HG02840 (cell line): ENCODE data around the gene SLC25A21.

Experiments
- ATAC-seq: cut with Tn5 transposase; IDR thresholded peaks from one replicate; pipeline ENCODE4 v1.9.1; 2021; ENCODE audit warnings: mild to moderate bottlenecking, moderate library complexity, moderate number of reproducible peaks; ENCODE audit not compliant: unreplicated experiment, low FRiP score

SLC25A21 gene

DNA sequence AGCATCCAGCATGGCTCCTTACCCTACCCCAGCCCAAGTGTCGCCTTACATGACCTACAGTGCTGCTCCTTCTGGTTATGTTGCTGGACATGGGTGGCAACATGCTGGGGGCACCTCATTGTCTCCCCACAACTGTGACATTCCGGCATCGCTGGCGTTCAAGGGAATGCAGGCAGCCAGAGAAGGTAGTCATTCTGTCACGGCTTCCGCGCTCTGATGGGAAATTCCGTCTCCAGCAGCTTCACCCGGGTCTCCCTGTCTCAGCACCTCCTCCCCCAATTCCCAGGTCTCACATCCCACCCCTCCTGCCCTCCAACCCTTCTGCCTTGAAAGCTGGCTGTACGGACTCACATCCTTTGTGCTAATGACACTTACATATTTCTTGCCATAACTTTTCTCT is 496.2 kb downstream of the SLC25A21 start:
- ATAC-seq: no peak

- no peak for ATAC-seq
Measured at GRCh38 chr14:36675581-36675980, 496.8 kb downstream of the SLC25A21 start.

DNA sequence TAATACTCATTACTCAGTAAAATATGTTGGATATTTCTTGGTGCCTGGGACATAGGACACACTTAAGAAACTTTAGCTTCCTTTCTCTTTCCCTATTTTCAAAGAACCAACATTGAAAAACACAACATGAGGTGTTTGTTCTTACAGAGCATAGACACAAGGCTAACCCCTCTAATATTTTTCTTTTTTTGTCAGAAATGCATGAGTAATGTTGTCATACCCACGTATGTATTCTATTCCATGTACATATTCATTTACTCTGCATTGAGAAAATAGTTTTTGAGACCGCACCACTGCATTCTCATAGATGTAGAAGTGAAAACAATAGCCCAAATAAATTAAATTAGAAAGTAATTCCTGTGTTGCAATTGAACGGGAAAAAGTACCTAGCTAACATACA is 497.7 kb downstream of the SLC25A21 start:
- ATAC-seq: no peak

- no peak for ATAC-seq
Measured at GRCh38 chr14:36672095-36672494, 500.3 kb downstream of the SLC25A21 start.

GRCh38 chr14:36671149-36671548 is 501.3 kb downstream of the SLC25A21 start:
- no peak for ATAC-seq

GRCh38 chr14:36667679-36668078 is 504.7 kb downstream of the SLC25A21 start:
- ATAC-seq: no peak

DNA sequence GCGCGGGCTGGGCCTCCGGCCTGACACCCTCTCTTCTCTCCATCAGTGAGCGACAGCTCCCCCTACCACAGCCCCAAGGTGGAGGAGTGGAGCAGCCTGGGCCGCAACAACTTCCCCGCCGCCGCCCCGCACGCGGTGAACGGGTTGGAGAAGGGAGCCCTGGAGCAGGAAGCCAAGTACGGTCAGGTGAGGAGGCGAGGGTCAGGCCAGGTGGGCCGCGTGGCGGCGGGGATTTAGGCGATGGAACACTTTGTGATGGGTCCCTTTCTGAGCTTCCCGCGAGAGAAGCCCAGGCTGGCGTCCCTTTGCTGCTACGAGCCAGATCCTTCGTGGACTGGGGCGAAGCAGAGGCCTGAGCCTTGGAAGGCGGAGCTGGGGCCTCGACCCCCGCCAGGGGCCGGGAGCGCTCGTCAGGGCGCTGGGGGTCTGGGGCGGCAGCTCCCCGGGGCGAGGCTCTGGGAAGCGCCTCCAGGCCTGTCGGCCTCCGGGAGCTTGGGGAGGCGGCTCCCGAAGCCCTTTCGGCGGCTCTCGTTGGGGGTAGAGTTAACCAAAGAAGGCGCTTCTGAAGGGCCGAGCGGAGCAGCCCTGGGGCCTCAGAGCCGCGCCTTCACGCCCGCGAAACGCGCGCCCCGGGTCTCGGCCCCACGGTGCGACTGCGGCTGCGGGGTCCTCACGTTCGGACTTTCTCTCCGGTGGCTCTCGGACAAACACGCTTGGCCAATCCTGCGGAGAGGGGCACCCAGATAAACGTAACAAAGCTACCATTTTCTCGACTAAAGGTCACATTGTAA is 505.8 kb downstream of the SLC25A21 start:
- ATAC-seq: no peak

- ATAC-seq: no peak
Measured at GRCh38 chr14:36665887-36666415, 506.5 kb downstream of the SLC25A21 start.

DNA sequence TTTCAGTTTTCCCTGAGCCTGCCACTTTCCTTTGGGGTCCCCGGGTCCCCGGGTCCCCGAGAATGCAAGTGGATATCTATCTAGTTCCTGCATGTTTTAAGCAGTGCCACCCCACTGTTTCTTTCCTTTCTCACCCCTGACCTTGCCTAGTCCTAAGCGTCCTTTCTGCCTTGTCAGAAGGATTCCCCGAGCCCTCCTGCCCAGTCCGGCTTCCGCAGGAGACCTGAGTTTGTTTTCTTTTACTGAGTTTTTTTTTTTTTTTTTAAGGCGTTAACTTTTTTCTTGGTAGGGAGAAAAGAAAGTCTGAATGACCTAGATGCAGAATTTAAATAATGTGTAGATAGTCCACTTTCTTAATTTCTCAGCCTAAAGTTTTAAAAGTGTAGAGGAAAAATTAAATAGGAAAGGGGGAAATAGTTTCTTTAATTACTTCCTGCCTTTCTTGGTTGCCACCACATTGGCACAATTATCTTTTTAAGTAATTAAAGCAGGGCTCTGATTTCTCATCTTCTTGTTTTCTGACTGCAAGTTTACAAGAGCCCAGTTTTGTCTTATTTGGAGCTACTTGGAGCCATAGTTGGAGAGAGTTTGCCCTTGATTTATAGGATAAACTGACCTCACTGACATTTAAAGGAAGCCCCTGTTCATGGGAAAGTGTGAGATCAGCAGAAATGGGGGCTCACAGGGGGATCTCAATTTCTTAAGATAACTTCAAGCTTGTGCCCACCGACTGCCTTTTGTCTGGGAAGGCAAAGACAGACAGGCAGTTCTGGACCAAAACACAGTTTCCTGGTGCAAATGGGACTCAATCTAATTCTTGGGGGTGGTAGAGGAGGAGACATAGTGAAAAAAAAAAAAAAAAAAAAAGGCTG is 507.8 kb downstream of the SLC25A21 start:
- ATAC-seq: no peak

- ATAC-seq: no peak
Measured at GRCh38 chr14:36663404-36664321, 508.7 kb downstream of the SLC25A21 start.

DNA sequence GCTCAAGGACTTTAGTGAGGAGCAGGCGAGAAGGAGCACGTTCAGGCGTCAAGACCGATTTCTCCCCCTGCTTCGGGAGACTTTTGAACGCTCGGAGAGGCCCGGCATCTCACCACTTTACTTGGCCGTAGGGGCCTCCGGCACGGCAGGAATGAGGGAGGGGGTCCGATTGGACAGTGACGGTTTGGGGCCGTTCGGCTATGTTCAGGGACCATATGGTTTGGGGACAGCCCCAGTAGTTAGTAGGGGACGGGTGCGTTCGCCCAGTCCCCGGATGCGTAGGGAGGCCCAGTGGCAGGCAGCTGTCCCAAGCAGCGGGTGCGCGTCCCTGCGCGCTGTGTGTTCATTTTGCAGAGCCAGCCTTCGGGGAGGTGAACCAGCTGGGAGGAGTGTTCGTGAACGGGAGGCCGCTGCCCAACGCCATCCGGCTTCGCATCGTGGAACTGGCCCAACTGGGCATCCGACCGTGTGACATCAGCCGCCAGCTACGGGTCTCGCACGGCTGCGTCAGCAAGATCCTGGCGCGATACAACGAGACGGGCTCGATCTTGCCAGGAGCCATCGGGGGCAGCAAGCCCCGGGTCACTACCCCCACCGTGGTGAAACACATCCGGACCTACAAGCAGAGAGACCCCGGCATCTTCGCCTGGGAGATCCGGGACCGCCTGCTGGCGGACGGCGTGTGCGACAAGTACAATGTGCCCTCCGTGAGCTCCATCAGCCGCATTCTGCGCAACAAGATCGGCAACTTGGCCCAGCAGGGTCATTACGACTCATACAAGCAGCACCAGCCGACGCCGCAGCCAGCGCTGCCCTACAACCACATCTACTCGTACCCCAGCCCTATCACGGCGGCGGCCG is 509.6 kb downstream of the SLC25A21 start:
- no peak for ATAC-seq

GRCh38 chr14:36662258-36662542 is 510.2 kb downstream of the SLC25A21 start:
- no peak for ATAC-seq

- ATAC-seq: peak; percentile 76
Measured at GRCh38 chr14:36661506-36662257, 510.7 kb downstream of the SLC25A21 start, which contains the start of gene PAX9. Gene PAX9, plus strand, starts transcription at chr14:36661860. Its CDS starts 230 bp downstream, at chr14:36662090.

DNA sequence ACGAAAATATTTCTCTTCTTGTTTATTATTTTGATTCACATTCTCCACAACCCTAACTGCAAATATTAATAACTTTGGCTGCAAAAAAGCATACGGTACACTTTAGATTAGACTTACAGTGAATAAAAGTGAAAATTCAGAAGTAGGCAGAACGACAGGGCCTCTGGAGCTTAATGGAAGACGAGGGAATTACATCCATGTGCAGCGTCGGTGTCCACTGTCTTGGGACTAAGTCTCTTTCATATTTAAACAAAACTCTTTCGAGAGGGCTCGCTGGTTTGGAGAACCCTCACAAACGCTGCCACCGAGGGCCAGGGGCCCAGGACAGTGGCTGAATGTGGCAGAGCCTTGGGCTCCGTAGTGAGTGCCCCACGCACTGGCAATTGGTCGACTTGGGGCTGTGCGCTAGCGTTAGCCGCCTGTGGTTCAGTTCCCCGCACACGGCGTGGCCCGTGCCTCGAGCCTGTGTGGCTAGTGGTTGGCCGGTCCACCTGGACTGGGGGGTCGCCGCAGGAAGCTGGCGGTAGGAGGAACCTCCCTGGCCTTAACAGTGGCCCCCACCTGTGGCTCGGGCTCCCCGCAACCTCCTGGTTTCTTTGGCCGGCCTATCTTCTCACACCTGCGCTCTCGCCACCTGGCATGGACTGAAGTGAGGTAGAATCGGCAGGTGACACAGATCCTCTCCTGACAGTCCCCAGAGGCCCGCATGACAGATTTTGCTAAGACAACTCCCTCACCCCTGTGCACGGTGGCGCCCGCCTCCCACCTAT is 511.5 kb downstream of the SLC25A21 start:
- no peak for ATAC-seq

DNA sequence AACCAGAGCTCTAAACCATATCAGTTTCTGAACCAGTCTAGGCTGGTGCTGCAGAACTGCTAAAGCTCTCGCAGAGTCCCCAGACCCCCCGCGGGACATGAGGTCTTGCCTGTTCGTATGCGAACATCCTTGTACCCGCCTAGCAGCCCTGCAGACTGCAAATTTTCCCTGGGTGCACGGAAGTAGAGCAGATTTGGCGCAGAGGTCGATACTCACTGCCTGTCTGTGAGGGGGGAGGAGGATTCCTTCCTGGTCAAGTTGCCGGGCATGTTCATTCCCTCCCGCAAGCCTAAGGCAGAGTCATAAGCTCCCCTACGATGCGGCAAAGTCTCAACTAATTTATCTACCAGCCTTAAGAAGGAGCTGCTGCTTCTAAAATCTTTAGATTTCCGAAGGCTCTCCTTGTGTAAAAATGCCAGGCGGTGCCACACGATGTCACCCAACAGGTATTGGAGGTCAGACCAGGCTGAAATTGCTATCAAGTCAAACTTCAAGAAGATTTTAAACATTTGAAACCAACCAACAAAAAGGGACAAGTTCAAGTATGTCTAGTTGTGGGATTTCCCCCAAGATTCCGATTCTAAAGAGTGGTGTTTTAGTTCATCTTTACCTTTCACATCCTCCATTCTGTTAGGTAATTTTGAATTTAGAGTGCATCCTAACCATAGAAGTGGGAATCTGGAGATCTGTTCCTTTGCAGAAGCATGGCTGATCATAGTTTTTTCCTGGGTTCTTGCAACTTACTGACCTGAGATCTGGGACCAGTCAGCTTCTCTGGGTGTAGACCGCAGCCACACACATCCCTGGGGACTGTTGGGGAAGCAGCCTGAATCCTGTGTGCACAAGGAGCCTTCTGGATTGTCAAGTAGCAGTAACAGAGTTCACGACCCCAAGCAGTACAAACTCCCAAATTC is 512.3 kb downstream of the SLC25A21 start:
- no peak for ATAC-seq

- ATAC-seq: no peak
Measured at GRCh38 chr14:36659010-36659821, 513.2 kb downstream of the SLC25A21 start.
